HCT116 (cell line): ENCODE results near the gene CFAP107. TPM values are rescaled to one million over a fixed set of nuclear protein-coding genes. Genes with fewer than 3 reads are reported as not detected.

Experiments
- ATAC-seq: fragments of 200-7000 bp; cut with Tn5 transposase; 2 replicates; pipeline ENCODE4 v1.9.1; 2020; ENCODE audit warnings: mild to moderate bottlenecking, moderate library complexity
- BruUV-seq: library from RNA; stranded (reverse); fragments of 400-500 nt; replicated peaks from 2 replicates; lab custom pipeline; 2021; lab: Mats Ljungman, UMichigan
- CTCF ChIA-PET: fragments of 300-600 bp; sonication (Branson Sonifier 250); formaldehyde crosslinking; loops from one replicate; lab custom pipeline; 2021; ENCODE audit warnings: antibody characterized with exemption; lab: Charles Lee
- POLR2A ChIA-PET: fragments of 300-600, 350-600 bp; sonication (Branson Sonifier 250); formaldehyde crosslinking; loops from one replicate; lab custom pipeline; 2021; ENCODE audit warnings: antibody characterized with exemption; lab: Charles Lee
- RAD21 ChIA-PET, 2 experiments: fragments of 300-600 bp; sonication (Branson Sonifier 250); formaldehyde crosslinking; loops; one replicate each; lab custom pipeline; 2023; ENCODE audit warnings: low total read pairs in 2 of 2; ENCODE audit not compliant: uncharacterized antibody in 2 of 2, unreplicated experiment in 2 of 2, low non-redundant PET in 1 of 2; lab: Charles Lee
- DNase-seq: peaks from one replicate; pipeline ENCODE4 v3.0.0-alpha.2; 2010; ENCODE audit warnings: low read depth, low spot score
- H2AFZ ChIP-seq: fragments of 200-600 bp; shearing (Covaris generic), sonication (generic); 2 replicates; pipeline ENCODE4 v1.6.1; 2017; ENCODE audit warnings: low read depth, mixed run types, mixed read lengths, antibody characterized with exemption, low read length; ENCODE audit not compliant: poor library complexity, severe bottlenecking
- H3K27ac ChIP-seq: 2 replicates; pipeline ENCODE4 v1.5.1; 2012; ENCODE audit warnings: low read depth, low read length
- H3K27me3 ChIP-seq: fragments of 200-600 bp; sonication (generic); 2 replicates; pipeline ENCODE4 v1.6.1; 2016; ENCODE audit warnings: mixed run types, low read length, mixed read lengths; ENCODE audit not compliant: insufficient read depth
- H3K36me3 ChIP-seq, 2 experiments: fragments of 200-500 bp in 1 of 2; fragments of 200-600 bp in 1 of 2; sonication (Bioruptor generic) in 1 of 2; sonication (generic) in 1 of 2; 2 replicates each; pipeline versions ENCODE4 v1.5.1 to v1.6.1; 2014 to 2016; ENCODE audit warnings: low read length in 2 of 2, inconsistent platforms in 1 of 2, mixed read lengths in 1 of 2, mixed run types in 1 of 2; ENCODE audit not compliant: insufficient read depth in 2 of 2, control insufficient read depth in 1 of 2
- H3K4me1 ChIP-seq, 2 experiments: fragments of 200-600 bp in 1 of 2; sonication (generic) in 1 of 2; 2 replicates each; pipeline versions ENCODE4 v1.5.1 to v1.6.1; 2012 to 2017; ENCODE audit warnings: low read length in 2 of 2, inconsistent platforms in 1 of 2, mild to moderate bottlenecking in 1 of 2, mixed read lengths in 1 of 2, mixed run types in 1 of 2, moderate library complexity in 1 of 2; ENCODE audit not compliant: insufficient read depth in 2 of 2, control insufficient read depth in 1 of 2
- H3K4me2 ChIP-seq: fragments of 200-600 bp; sonication (generic); 2 replicates; pipeline ENCODE4 v1.6.1; 2017; ENCODE audit warnings: mixed run types, low read length, mixed read lengths
- H3K4me3 ChIP-seq, 2 experiments: fragments of 200-600 bp in 1 of 2; sonication (generic) in 1 of 2; replicated peaks in 1 of 2; 2 replicates each; pipeline ENCODE4 v1.5.1; 2011 to 2016; ENCODE audit warnings: low read length in 2 of 2, control low read depth in 1 of 2, low read depth in 1 of 2, mild to moderate bottlenecking in 1 of 2, mixed read lengths in 1 of 2, mixed run types in 1 of 2
- H3K79me2 ChIP-seq: fragments of 200-600 bp; sonication (generic); 2 replicates; pipeline ENCODE4 v1.6.1; 2017; ENCODE audit warnings: mild to moderate bottlenecking, mixed run types, low read length, moderate library complexity, mixed read lengths; ENCODE audit not compliant: insufficient read depth
- H3K9ac ChIP-seq: fragments of 200-600 bp; sonication (generic); 2 replicates; pipeline ENCODE4 v1.6.1; 2016; ENCODE audit warnings: low read length, mixed read lengths
- H3K9me2 ChIP-seq: fragments of 200-600 bp; sonication (generic), shearing (Covaris generic); 2 replicates; pipeline ENCODE4 v1.6.1; 2017; ENCODE audit warnings: mixed run types, mild to moderate bottlenecking, moderate library complexity; ENCODE audit not compliant: insufficient read depth
- H3K9me3 ChIP-seq, 2 experiments: fragments of 200-500 bp in 1 of 2; fragments of 200-600 bp in 1 of 2; sonication (Bioruptor generic) in 1 of 2; sonication (generic) in 1 of 2; 2 replicates each; pipeline ENCODE4 v1.6.1; 2014 to 2017; ENCODE audit warnings: low read length in 2 of 2, mixed read lengths in 2 of 2, inconsistent platforms in 1 of 2, low read depth in 1 of 2, mild to moderate bottlenecking in 1 of 2, mixed run types in 1 of 2, moderate library complexity in 1 of 2; ENCODE audit not compliant: control insufficient read depth in 1 of 2, insufficient read depth in 1 of 2
- H4K20me1 ChIP-seq: fragments of 200-600 bp; sonication (generic), shearing (Covaris generic); 2 replicates; pipeline ENCODE4 v1.6.1; 2017; ENCODE audit warnings: mixed run types, mild to moderate bottlenecking, moderate library complexity; ENCODE audit not compliant: insufficient read depth
- CTCF ChIP-seq, 3 experiments: fragments of 200-600 bp in 1 of 3; sonication (generic) in 1 of 3; IDR thresholded peaks in 2 of 3; conservative IDR thresholded peaks in 1 of 3; 2 replicates each; pipeline ENCODE4 v1.5.1; 2012 to 2017; ENCODE audit warnings: low read depth in 2 of 3, low read length in 2 of 3, antibody characterized with exemption in 1 of 3, borderline replicate concordance in 1 of 3, control low read depth in 1 of 3, mild to moderate bottlenecking in 1 of 3, mixed read lengths in 1 of 3, mixed run types in 1 of 3, moderate library complexity in 1 of 3; ENCODE audit not compliant: insufficient read depth in 1 of 3
- FOSL1 ChIP-seq: IDR thresholded peaks from 2 replicates; pipeline ENCODE4 v1.6.1; 2012; ENCODE audit warnings: low read depth
- RAD21 ChIP-seq: IDR thresholded peaks from 2 replicates; pipeline ENCODE4 v1.6.1; 2012; ENCODE audit warnings: low read depth, mild to moderate bottlenecking
- REST ChIP-seq: IDR thresholded peaks from 2 replicates; pipeline ENCODE4 v1.6.1; 2012; ENCODE audit warnings: low read depth
- intact Hi-C: fragments of 100-400 bp; cut with micrococcal nuclease; formaldehyde crosslinking; loops from 2 replicates; pipeline ENCODE4 v1.10.0; 2022
- total RNA-seq: library from RNA; stranded (reverse); gene quantifications from one replicate; pipeline ENCODE4 v1.2.1, GENCODE V29; 2021; ENCODE audit not compliant: unreplicated experiment

The CFAP107 gene
- total RNA-seq, 1 experiment from 2014 or later, result not detected

- Histone ChIP-seq H2AFZ (no peak overlapping the region), H3K4me1 (no peaks in the 10 kb centered on the region), H3K4me3 (no peak overlapping the region), H3K4me2 (no peak overlapping the region), H3K9ac (no peak overlapping the region), H3K27ac (no peak overlapping the region)
- BruUV-seq, result no TSS peak
- intact Hi-C loops, result no loop called here
- RAD21 ChIA-PET, result no interaction called here
- DNase-seq, result no peak
- TF ChIP-seq FOSL1 (no peak), REST (no peak), RAD21 (0 out of 2 replicates have a peak, but pooled peaks have one; percentile 13), CTCF (IDR thresholded peaks at IDR 0.05 in 2 of 3, conservative IDR thresholded peaks at IDR 0.05 in 1 of 3; ENCODE audit: borderline replicate concordance in 1 of 3, insufficient read depth in 1 of 3, low read depth in 2 of 3, low read length in 2 of 3) (0 out of 6 replicates have a peak, but pooled peaks of 1 of the 3 experiments have one; percentile 12)
- TF ChIP-seq, all 23 proteins: peak for 2
- H3K9me2 ChIP-seq, result no peaks in the 10 kb centered on the region
- no peaks in the 10 kb centered on the region for H3K79me2 ChIP-seq
- CTCF ChIA-PET, result no interaction called here
- peaks cover 9% of the 10 kb centered on the region; the same call in 1 of the 2 replicates for H3K27me3 ChIP-seq
- no peaks in the 10 kb centered on the region for H3K9me3 ChIP-seq
- no peaks in the 10 kb centered on the region for H3K36me3 ChIP-seq
- POLR2A ChIA-PET, result no interaction called here
- no peaks in the 10 kb centered on the region for H4K20me1 ChIP-seq
- ATAC-seq, result no peak
These were observed 18.0 kb downstream of the CFAP107 start for GRCh38 chr1:12764016-12764415.
